H54 (cell line): ENCODE results near the gene TSPAN31.

Experiments used
- DNase-seq: peaks from one replicate; pipeline ENCODE4 v3.0.0; 2011; ENCODE audit warnings: low spot score, mixed read lengths; ENCODE audit not compliant: insufficient read length
- FAIRE-seq: peaks from 3 replicates; lab custom pipeline; 2011; peaks lifted over from hg19 to GRCh38; lab: Jason Lieb, UNC
- POLR2A ChIP-seq: IDR thresholded peaks from 2 replicates; pipeline ENCODE4 v1.6.1; 2011; ENCODE audit warnings: low read depth, mild to moderate bottlenecking, low read length

Gene TSPAN31

DNA sequence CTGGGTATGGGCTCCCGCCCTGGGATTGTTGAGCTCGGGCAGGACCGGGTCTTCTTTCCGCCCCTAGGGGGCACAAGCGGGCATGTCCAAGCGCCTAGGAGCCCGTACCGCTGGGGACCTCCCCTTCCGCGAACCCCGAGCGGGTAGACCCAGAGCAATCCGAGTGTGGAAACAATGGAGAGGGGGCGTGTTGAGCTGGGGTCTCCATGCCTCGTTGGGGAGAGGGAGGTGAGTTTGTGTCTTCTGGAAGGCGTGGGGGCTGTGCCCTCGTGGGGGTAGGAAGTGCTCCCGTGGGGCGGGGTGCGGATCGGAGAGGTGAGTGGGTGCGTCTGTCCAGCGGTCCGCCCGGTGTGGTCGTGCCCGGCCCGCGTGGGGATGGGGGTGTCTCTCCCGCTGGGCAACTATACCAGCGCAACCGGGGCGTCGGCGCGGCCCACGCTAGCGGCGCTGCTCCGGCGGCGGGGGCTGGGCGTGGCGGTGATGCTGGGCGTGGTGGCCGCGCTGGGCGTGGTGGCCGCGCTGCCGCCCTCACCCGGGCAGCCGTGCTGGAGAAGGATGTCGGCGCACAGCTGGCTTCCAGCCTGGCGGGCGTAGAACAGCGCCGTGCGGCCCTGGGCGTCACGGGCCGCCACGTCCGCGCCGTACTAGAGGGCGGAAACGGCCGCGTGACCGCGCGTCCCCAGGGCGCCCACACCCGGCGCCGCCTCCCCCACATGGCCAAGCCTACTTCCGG is 18.5 kb upstream of the TSPAN31 start:
- FAIRE-seq (no peak), DNase-seq (peak; percentile 97)
- TF ChIP-seq POLR2A, result peak; percentile 65; the same call in 1 of the 2 replicates

DNA sequence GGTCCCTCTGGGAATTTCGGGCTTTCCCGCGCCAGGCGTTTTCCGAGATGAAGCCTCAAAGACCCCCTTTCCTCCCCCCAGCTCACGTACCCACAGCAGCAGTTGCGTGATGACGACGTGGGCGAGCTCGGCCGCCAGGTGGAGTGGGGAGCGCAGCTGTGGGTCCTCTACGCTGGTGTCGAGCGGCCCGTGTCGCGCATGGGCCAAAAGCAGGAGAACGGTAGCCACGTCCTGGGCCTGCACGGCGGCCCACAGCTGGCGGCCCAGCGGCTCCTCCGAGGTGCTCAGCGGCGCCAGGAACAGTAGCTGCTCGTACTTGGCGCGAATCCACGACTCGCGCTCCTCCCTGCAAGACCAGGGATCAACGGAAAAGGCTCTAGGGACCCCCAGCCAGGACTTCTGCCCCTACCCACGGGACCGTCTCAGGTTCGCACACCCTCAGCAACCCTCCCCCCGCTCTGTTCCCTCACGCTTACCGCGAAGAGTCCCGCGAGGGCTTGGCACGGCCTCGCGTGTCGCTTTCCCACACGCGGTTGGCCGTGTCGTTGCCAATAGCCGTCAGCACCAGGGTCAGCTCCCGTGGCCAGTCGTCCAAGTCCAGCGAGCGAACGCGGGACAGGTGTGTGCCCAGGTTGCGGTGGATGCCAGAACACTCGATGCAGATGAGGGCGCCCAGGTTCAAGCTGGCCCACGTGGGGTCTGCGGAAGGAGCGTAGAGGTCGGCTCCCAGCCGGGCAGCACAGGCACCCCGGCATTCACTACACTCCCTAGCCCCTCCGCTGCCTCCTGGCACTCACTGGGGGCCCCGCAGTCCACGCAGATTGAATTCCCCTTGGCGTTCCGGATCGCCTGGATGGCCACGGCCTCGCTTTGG is 17.7 kb upstream of the TSPAN31 start:
- FAIRE-seq, result no peak
- DNase-seq, result no peak
- TF ChIP-seq POLR2A, result no peak

DNA sequence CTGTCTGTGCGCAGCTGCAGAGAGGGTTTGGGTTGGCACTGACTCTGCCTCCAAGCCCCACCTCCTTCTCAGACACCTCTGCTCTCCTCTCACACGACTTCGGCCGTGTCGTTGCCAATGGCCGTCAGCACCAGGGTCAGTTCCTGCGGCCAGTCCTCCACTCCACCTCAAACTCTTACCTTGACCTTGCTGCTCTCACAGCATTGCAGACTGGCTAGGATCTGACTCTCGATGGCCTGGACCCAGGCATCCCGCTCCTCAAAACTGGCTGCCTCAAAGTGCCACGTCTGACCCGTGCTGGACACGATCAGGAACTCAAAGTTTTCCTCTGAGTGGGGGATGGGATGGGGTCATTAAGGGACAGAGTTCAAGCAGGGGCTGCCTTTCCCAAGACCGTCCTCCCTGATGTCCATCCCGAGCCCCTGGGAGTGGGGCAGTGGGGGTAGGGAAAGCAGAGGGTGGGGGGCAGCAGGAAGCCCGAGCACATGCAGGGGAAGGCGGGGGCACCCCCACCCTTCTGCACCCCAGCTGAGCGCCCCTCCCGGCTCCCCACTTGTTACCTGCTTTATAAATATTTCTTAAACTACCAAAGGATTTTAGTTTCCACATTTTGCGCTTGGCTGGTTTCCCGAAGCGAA is 17.0 kb upstream of the TSPAN31 start:
- no peak for DNase-seq
- no peak for TF ChIP-seq POLR2A
- FAIRE-seq, result no peak

DNA sequence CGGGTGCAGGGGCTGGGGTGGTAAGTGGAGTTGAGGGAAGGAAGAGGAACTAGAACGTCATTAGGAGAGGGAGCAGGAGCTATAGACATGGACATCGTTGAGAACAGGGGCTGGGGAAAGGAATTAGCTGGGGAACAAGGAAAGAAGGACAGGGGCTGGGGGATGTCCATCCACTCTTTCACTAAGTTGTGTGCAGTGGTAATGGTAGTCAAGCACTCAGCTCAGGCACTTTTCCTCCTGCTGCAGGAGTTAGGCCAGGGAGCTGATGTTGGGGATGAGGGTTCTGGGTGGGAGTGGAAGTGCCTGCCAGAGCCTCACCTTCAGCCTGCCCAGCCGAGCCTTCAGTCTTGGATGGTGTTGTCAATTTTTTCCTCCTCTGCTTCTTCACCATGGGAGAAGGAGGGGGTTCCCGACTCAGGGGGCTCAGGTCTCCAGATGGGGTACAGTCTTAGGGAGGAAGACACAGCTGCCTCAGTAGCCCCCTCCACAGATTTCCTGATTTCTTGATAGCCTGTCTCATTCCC is 15.5 kb upstream of the TSPAN31 start:
- no peak for TF ChIP-seq POLR2A
- DNase-seq, result no peak
- FAIRE-seq, result no peak

DNA sequence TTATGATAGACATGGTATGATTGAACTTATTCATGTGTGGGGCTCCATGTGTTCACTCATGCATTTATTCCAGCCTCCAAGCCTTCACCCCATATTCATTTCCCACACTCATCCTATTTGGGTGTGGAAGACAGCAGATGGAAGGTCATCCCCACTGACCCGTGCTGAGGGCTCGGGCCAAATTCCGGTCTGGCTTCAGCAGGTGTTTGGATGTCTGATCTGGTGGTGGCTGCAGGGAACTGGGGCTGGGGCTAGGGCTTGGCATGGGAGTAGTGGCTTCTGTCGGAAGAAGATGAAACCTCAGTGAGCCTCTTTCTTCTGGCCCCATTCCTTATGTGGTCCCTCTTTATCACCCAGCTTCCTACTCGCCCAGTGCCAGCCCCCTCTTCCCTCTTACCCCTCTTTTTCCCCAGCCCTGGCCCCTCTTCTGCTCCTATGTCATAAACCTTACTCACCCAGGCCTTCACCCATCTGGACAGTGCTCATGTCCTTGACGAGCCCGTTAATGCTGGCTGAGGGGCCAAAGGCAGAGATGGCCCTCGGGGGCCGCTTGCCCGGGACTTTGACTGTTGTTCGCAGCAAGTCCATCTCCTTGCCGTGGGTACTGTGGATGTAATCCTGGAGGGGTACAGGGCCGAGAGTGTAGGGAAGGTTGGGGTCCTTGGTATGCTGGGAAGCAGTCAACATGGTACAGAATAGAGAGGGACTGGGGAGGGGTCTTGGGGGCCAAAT is 14.3 kb upstream of the TSPAN31 start:
- DNase-seq (no peak), FAIRE-seq (no peak)
- TF ChIP-seq POLR2A, result no peak

DNA sequence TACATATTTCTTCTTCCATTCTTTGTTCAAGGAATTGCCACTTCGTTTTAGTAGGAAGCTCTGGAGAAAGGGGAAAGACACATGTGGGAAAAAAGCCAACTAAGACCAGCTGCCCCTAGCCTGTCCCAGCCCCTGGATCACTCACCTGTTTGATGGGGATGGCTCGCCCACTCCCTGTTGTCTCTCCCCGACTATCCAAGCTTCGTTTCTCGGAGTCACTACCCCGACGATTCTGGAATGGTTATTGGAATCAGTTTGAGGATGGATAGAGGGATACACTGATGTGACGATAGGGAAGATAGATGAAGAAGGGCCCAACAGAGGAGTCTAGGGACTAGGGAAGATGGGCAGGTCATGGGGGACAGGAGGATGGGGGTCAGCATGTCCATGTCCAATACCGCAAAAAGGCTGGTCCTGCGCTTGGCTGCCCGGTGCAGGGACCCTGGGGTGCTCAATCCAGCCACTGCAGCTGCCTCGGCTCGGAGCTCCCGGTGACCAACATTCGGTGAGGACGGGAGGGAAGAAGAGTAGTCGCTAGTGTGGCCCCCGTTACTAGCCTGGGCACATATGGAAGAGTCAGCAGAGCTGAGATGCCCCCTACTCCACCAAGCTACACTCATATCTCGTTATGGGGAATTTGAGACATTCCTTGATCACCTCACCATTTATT is 13.3 kb upstream of the TSPAN31 start:
- TF ChIP-seq POLR2A, result no peak
- no peak for DNase-seq
- FAIRE-seq, result no peak

DNA sequence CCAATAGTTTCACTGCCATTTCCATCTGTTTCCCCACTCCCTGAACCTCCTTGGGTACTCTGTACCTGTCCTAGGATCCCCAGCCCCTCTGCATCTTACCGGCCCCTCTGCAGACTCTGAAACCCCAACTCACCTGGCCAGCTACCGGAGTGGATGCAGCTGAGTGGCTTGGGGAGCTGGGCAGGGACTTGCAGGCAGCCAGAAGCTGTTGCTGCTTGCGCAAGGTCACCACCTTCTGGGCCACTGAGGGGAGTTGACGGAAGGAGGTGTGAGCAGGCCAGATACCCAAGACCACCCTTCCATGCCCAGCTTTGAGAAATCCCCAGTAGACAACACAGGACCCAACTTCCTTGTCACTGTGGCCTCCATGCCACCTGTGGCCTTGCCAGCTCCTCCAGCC is 12.6 kb upstream of the TSPAN31 start:
- no peak for TF ChIP-seq POLR2A
- DNase-seq (no peak), FAIRE-seq (no peak)

DNA sequence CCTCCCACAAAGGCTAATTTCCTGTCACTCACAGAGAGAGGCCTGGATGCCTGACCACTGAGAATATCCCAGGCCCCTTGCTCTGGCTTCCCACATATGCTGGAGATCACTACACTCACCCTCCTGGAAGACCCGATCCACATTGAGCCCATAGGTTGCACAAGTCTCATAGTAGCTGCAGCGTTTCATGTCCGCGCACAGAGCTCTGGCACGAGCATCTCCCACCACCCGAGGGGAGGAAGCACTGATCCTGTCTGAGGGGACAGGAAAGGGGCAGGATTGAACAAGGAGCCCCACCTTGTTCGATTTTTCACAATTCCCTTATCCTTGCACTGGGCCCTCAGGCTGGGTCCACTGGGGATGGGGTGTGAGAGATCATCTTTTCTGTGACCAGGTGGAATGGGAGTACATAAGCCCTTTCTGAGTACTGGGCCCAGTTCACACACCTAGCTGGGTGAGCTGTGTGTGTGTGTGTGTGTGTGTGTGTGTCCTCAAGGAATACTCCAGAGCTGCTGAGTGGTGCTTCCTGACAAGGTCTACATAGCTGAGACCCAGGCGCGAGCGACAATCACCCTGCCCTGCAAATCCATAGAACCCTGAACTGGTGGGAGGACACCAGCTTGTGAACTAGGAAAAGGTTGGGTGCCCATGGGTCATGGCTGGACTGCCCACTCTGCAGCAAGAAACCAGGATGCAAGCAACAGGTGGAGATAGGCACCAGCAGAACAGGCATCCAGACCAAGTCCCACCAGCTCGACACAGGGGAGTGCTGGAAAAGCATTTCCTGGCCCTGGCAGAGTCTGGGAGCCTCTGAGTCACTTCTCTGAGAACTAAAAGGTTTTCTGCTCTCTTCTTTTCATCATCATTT is 11.9 kb upstream of the TSPAN31 start:
- FAIRE-seq, result no peak
- TF ChIP-seq POLR2A, result no peak
- no peak for DNase-seq

DNA sequence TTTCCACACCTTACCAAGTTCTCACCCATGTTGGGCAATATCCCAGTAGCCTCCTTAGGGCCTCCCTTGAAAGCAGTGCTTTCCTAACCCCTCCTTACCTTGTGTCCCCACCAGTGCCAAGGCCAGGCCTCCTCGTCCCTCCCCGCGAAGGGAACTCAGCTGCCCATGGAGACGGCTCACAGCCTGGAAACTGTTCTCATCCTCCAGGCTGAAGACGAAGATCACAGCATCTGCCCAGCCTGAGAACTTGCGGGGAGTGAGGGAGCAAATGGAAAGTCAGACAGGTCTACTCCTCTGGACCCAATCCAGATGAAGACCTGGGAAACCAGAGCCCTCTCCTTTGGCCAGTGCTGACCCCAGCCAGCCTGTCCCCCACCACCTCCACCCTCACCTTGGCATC is 10.9 kb upstream of the TSPAN31 start:
- no peak for TF ChIP-seq POLR2A
- DNase-seq, result no peak
- FAIRE-seq, result no peak

DNA sequence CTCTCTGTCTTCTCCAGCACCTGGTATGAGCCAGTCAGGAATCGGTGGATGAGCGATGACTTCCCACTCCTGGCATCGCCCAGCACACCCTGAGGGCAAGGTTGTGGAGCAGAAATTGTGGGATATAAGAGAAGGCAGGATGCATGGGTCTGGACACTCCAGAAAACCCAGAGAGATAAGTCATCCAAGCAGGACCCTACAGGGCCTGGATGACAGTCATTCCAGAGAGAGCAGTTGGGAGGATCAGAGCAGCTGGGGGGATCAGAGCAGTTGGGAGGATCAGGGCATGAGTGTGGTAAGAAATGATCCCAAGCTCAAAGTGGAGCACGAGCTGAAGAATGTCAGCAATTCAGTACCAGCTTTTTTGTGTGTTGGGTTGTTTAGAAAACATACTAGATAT is 10.2 kb upstream of the TSPAN31 start:
- no peak for DNase-seq
- FAIRE-seq, result no peak
- no peak for TF ChIP-seq POLR2A

DNA sequence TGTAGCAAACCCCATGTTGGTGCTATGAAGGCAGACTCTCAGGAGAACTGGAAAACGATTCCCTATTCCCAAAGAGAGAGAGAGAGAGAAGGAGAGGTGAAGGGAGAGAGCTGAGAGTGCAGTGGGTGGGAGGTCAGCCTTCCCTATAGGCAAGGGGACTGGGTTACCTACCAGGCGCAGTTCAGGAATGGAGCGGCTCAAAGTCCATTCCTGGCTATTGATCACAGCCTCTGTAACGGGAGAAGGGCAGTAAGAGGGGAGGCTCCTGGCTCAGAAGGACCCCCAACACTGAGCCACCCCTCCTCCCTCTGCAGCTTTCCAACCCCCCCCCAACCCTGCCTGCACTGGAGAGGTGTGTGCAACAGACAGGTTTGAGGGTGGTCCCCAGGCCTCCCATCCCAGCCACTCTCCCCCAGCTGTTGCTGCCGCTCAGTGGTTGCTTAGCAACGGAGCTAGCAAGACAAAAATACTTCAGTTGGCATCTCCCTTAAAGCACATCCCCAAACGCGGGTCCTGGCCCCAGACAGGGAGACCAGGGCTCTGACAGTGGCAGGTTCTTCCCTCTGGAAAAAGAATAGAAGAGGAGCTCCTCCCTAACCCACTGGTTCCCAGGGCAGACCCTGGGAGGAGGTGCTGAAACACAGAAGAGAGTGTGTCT is 9.5 kb upstream of the TSPAN31 start:
- DNase-seq (no peak), FAIRE-seq (no peak)
- TF ChIP-seq POLR2A, result no peak
